H1 (cell line): ENCODE results near the gene ARHGEF19. TPM values are rescaled to one million over a fixed set of nuclear protein-coding genes. Genes with fewer than 3 reads are reported as not detected.

Source experiments
- E2F6 ChIP-seq: IDR thresholded peaks from 2 replicates; pipeline ENCODE4 v1.6.1; 2012; ENCODE audit warnings: inconsistent platforms
- ZNF274 ChIP-seq: IDR thresholded peaks from 2 replicates; pipeline ENCODE4 v1.7.0; 2012; ENCODE audit warnings: low read length, borderline replicate concordance; ENCODE audit errors: extremely low read depth
- polyA plus RNA-seq, 7 experiments: library from polyadenylated mRNA; depleted of rRNA in 3 of 7; stranded (reverse) in 5 of 7; unstranded in 2 of 7; fragments of >200 nt in 5 of 7; fragments of 200-250 nt in 2 of 7; gene quantifications; 1 replicate in 5 of 7; 2 replicates in 1 of 7; 4 replicates in 1 of 7; pipeline versions ENCODE4 v1.2.1 to v1.2.3, GENCODE V29; 2011 to 2013; ENCODE audit warnings: missing spikeins in 2 of 7, mixed read lengths in 2 of 7
- total RNA-seq: library from RNA; stranded (reverse); fragmentation: NEBNext Ultra II Directional; extraction: Animal tissue kit (Norgen Biotek cat#: 25700); gene quantifications from 2 replicates; pipeline ENCODE4 v1.2.1, GENCODE V29; 2021
- TF ChIP-seq, protein P1 (sequence below): IDR thresholded peaks from 2 replicates; pipeline ENCODE4 v1.6.1; 2011; ENCODE audit warnings: low read depth, mild to moderate bottlenecking, low read length; ENCODE audit not compliant: insufficient read depth

ARHGEF19 gene
- total and polyA plus RNA-seq, 2 of the 8 experiments (the other 6 are each of a cell fraction or from before 2014, with no cell fraction given): 47.5 to 56.4 TPM

DNA sequence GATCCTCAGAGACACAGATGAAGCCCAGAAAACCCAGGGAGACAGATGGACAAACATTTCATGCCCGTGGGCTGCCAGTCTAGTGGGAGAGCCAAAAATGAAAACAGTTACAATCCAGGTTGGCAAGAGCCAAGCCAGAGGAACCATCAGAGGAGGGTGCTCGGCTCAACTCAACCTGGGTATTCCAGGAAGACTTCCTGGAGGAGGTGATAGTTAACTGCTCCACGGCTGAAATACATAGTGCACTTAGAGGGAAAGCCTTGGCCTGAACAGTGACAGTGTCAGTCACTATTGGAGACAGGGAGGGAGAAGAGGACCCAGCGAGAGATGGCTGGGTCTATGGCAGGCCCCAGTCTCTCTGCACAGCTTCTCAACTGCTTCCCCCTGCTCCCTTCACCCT lies 1.9 kb downstream of the ARHGEF19 start (continued):
- TF ChIP-seq E2F6: no peak
- no peak for TF ChIP-seq ZNF274
- TF ChIP-seq, protein P1, sequence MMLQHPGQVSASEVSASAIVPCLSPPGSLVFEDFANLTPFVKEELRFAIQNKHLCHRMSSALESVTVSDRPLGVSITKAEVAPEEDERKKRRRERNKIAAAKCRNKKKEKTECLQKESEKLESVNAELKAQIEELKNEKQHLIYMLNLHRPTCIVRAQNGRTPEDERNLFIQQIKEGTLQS: no peak
